ENCODE results near the gene ACTN1.
A peak's percentile ranks its signal among the peaks of the same experiment; 100 is the strongest.
"Not testable (repeated sequence)": the region's sequence is repeated elsewhere in the genome, so short reads cannot be mapped to it uniquely, and the experiment has no call there.

Gene ACTN1

GRCh38 chr14:68979021-68979721 is at the start of gene ACTN1:
ACTN1 (minus strand) TSS chr14:68979302; CDS start chr14:68979056, 246 bp downstream.
- ChIA-PET POLR2A (no interaction called here), CTCF (no interaction called here)
- peak; percentile 57 for DNase-seq (ENCODE audit: extremely low spot score)
- no peak for TF ChIP-seq CTCF (IDR thresholded peaks at IDR 0.05; ENCODE audit: control extremely low read depth, extremely low read depth, low read depth, missing control alignments)

GRCh38 chr14:69027242-69027913 is 48.3 kb upstream of the ACTN1 start:
- TF ChIP-seq CTCF (IDR thresholded peaks at IDR 0.05; ENCODE audit: control extremely low read depth, extremely low read depth, low read depth, missing control alignments): no peak
- ChIA-PET POLR2A (interaction anchor here (0.5 kb wide), 1 partner anchor 374 kb away, joined by 3 read pairs; no protein-coding TSS in a partner anchor), CTCF (interaction anchor here (0.8 kb wide), 2 partner anchors 11 to 74 kb away, joined by 3 read pairs; no protein-coding TSS in a partner anchor)
- DNase-seq (ENCODE audit: extremely low spot score): no peak

- ChIA-PET CTCF (interaction anchor here (3.3 kb wide), 1 partner anchor 10 kb away, joined by 9 read pairs; no protein-coding TSS in a partner anchor), POLR2A (no interaction called here)
- no peak for TF ChIP-seq CTCF (IDR thresholded peaks at IDR 0.05; ENCODE audit: control extremely low read depth, extremely low read depth, low read depth, missing control alignments)
- DNase-seq (ENCODE audit: extremely low spot score): no peak
Measured at GRCh38 chr14:69023035-69023434, 43.9 kb upstream of the ACTN1 start.

- DNase-seq (ENCODE audit: extremely low spot score); POLR2A ChIA-PET: not testable (repeated sequence)
- CTCF ChIA-PET: interaction anchor here (3.3 kb wide), 1 partner anchor 9 kb away, joined by 9 read pairs; no protein-coding TSS in a partner anchor
Measured at GRCh38 chr14:69022093-69022492, 43.0 kb upstream of the ACTN1 start.

- TF ChIP-seq CTCF (IDR thresholded peaks at IDR 0.05; ENCODE audit: control extremely low read depth, extremely low read depth, low read depth, missing control alignments): no peak
- DNase-seq (ENCODE audit: extremely low spot score): no peak
- CTCF ChIA-PET: no interaction called here
- POLR2A ChIA-PET: no interaction called here
Measured at GRCh38 chr14:69017706-69018105, 38.6 kb upstream of the ACTN1 start.

- DNase-seq (ENCODE audit: extremely low spot score): no peak
- ChIA-PET CTCF (no interaction called here), POLR2A (no interaction called here)
- no peak for TF ChIP-seq CTCF (IDR thresholded peaks at IDR 0.05; ENCODE audit: control extremely low read depth, extremely low read depth, low read depth, missing control alignments)
Measured at GRCh38 chr14:69014829-69015259, 35.7 kb upstream of the ACTN1 start.
